H1 (cell line): ENCODE data around the gene ARID2. TPM values are rescaled to one million over a fixed set of nuclear protein-coding genes. Genes with fewer than 3 reads are reported as not detected.

ENCODE experiments used
- CTCF ChIA-PET: fragments of 300-600 bp; sonication (Branson Sonifier 250); formaldehyde crosslinking; loops from one replicate; lab custom pipeline; 2021; ENCODE audit not compliant: partially characterized antibody; lab: Charles Lee
- POLR2A ChIA-PET: fragments of 300-600 bp; sonication (Branson Sonifier 250); formaldehyde crosslinking; loops from one replicate; lab custom pipeline; 2021; ENCODE audit warnings: inconsistent platforms; ENCODE audit not compliant: partially characterized antibody; lab: Charles Lee
- DNase-seq, 2 experiments: peaks; one replicate each; pipeline versions ENCODE4 v3.0.0 to v3.0.0-alpha.2; 2010 to 2022; ENCODE audit warnings: low spot score in 2 of 2, low read depth in 1 of 2, mixed read lengths in 1 of 2
- FAIRE-seq: peaks from 2 replicates; lab custom pipeline; 2011; peaks lifted over from hg19 to GRCh38; lab: Jason Lieb, UNC
- H2AFZ ChIP-seq: 2 replicates; pipeline ENCODE4 v1.8.1; 2012; ENCODE audit warnings: low read length, inconsistent platforms
- H2AK5ac ChIP-seq: 2 replicates; pipeline ENCODE4 v1.6.1; 2013; ENCODE audit warnings: low read depth, low read length
- H2BK120ac ChIP-seq: replicated peaks from 2 replicates; pipeline ENCODE3; 2013; ENCODE audit warnings: low read depth, low read length, inconsistent platforms
- H2BK12ac ChIP-seq: 2 replicates; pipeline ENCODE4 v1.6.1; 2013; ENCODE audit warnings: low read depth, low read length
- H2BK15ac ChIP-seq: 2 replicates; pipeline ENCODE4 v1.6.1; 2013; ENCODE audit warnings: low read length
- H2BK20ac ChIP-seq: 2 replicates; pipeline ENCODE4 v1.6.1; 2013; ENCODE audit warnings: low read length
- H2BK5ac ChIP-seq: 2 replicates; pipeline ENCODE4 v1.6.1; 2013; ENCODE audit warnings: low read depth, low read length
- H3K14ac ChIP-seq: 2 replicates; pipeline ENCODE4 v1.6.1; 2013; ENCODE audit warnings: inconsistent platforms; ENCODE audit not compliant: insufficient read length
- H3K18ac ChIP-seq: 2 replicates; pipeline ENCODE4 v1.6.1; 2013; ENCODE audit warnings: low read length; ENCODE audit errors: extremely low read depth
- H3K23ac ChIP-seq: 2 replicates; pipeline ENCODE4 v1.6.1; 2013; ENCODE audit warnings: inconsistent platforms; ENCODE audit not compliant: insufficient read length
- H3K23me2 ChIP-seq: 2 replicates; pipeline ENCODE4 v1.6.1; 2013; ENCODE audit warnings: low read depth, low read length
- H3K27ac ChIP-seq: 2 replicates; pipeline ENCODE4 v1.6.1; 2011; ENCODE audit warnings: low read depth, low read length, inconsistent platforms
- H3K27me3 ChIP-seq, 4 experiments: replicated peaks in 1 of 4; 1 replicate in 1 of 4; 2 replicates in 3 of 4; pipeline versions ENCODE4 v1.6.1 to v1.8.1; 2011 to 2013; ENCODE audit warnings: low read length in 3 of 4, mild to moderate bottlenecking in 3 of 4, inconsistent platforms in 2 of 4, mixed read lengths in 2 of 4, moderate library complexity in 1 of 4; ENCODE audit not compliant: control insufficient read depth in 3 of 4, insufficient read depth in 3 of 4; ENCODE audit errors: extremely low read depth in 1 of 4
- H3K36me3 ChIP-seq, 4 experiments: 2 replicates each; pipeline versions ENCODE4 v1.6.1 to v1.8.1; 2011 to 2013; ENCODE audit warnings: mild to moderate bottlenecking in 4 of 4, low read length in 3 of 4, moderate library complexity in 2 of 4, control low read depth in 1 of 4, inconsistent platforms in 1 of 4; ENCODE audit not compliant: insufficient read depth in 4 of 4, control insufficient read depth in 2 of 4
- H3K4ac ChIP-seq: replicated peaks from 2 replicates; pipeline ENCODE3; 2013; ENCODE audit warnings: low read length, low read depth, mixed read lengths, inconsistent platforms; ENCODE audit not compliant: insufficient read length
- H3K4me1 ChIP-seq, 4 experiments: replicated peaks in 1 of 4; 1 replicate in 1 of 4; 2 replicates in 3 of 4; pipeline versions ENCODE4 v1.6.1 to v1.8.1; 2011 to 2013; ENCODE audit warnings: low read length in 3 of 4, inconsistent platforms in 2 of 4, mixed read lengths in 1 of 4; ENCODE audit not compliant: insufficient read depth in 4 of 4, control insufficient read depth in 3 of 4
- H3K4me2 ChIP-seq, 2 experiments: 2 replicates each; pipeline versions ENCODE4 v1.6.1 to v1.8.1; 2011 to 2013; ENCODE audit warnings: low read depth in 2 of 2, low read length in 2 of 2, control low read depth in 1 of 2, inconsistent platforms in 1 of 2, mild to moderate bottlenecking in 1 of 2; ENCODE audit not compliant: insufficient read depth in 1 of 2
- H3K4me3 ChIP-seq, 4 experiments: fragments of 200-600, 300-600 bp in 1 of 4; sonication (generic), shearing (Covaris generic), sonication (Bioruptor Twin) in 1 of 4; 2 replicates each; pipeline versions ENCODE4 v1.5.1 to v1.8.1; 2011 to 2016; ENCODE audit warnings: low read length in 4 of 4, low read depth in 3 of 4, control low read depth in 2 of 4, inconsistent platforms in 2 of 4, mild to moderate bottlenecking in 2 of 4, mixed read lengths in 1 of 4, moderate library complexity in 1 of 4; ENCODE audit not compliant: insufficient read depth in 2 of 4; ENCODE audit errors: extremely low read depth in 1 of 4
- H3K56ac ChIP-seq: replicated peaks from 2 replicates; pipeline ENCODE3; 2013; ENCODE audit warnings: low read depth, mild to moderate bottlenecking, mixed read lengths, low read length, inconsistent platforms; ENCODE audit not compliant: insufficient read length
- H3K79me1 ChIP-seq: 2 replicates; pipeline ENCODE4 v1.6.1; 2013; ENCODE audit warnings: low read depth, low read length, control low read depth
- H3K79me2 ChIP-seq, 2 experiments: 2 replicates each; pipeline versions ENCODE4 v1.6.1 to v1.8.1; 2012 to 2013; ENCODE audit warnings: low read length in 2 of 2, mild to moderate bottlenecking in 2 of 2, inconsistent platforms in 1 of 2; ENCODE audit not compliant: insufficient read depth in 2 of 2, control insufficient read depth in 1 of 2
- H3K9ac ChIP-seq, 4 experiments: replicated peaks in 1 of 4; 1 replicate in 1 of 4; 2 replicates in 3 of 4; pipeline versions ENCODE4 v1.6.1 to v1.8.1; 2011 to 2013; ENCODE audit warnings: low read depth in 3 of 4, low read length in 3 of 4, control low read depth in 2 of 4, mild to moderate bottlenecking in 2 of 4, moderate library complexity in 2 of 4, inconsistent platforms in 1 of 4; ENCODE audit errors: extremely low read depth in 1 of 4
- H3K9me3 ChIP-seq, 2 experiments: 2 replicates each; pipeline versions ENCODE4 v1.6.1 to v1.8.1; 2012 to 2013; ENCODE audit warnings: mild to moderate bottlenecking in 2 of 2, moderate library complexity in 2 of 2, control low read depth in 1 of 2, inconsistent platforms in 1 of 2, low read depth in 1 of 2, low read length in 1 of 2, mixed read lengths in 1 of 2; ENCODE audit not compliant: insufficient read depth in 2 of 2
- H4K20me1 ChIP-seq, 2 experiments: replicated peaks in 1 of 2; 2 replicates each; pipeline versions ENCODE3 to v1.8.1; 2011 to 2013; ENCODE audit warnings: inconsistent platforms in 2 of 2, low read length in 2 of 2, mild to moderate bottlenecking in 1 of 2; ENCODE audit not compliant: insufficient read depth in 2 of 2, control insufficient read depth in 1 of 2
- H4K5ac ChIP-seq: 2 replicates; pipeline ENCODE4 v1.6.1; 2013; ENCODE audit warnings: low read length, low read depth, mixed read lengths, inconsistent platforms; ENCODE audit not compliant: insufficient read length
- H4K8ac ChIP-seq: 2 replicates; pipeline ENCODE4 v1.8.0; 2013; ENCODE audit warnings: mild to moderate bottlenecking, moderate library complexity, low read length, inconsistent platforms; ENCODE audit not compliant: insufficient read depth; ENCODE audit errors: extremely low read depth
- H4K91ac ChIP-seq: replicated peaks from 2 replicates; pipeline ENCODE3; 2013; ENCODE audit warnings: low read length, mixed read lengths, inconsistent platforms; ENCODE audit not compliant: insufficient read length
- ASH2L ChIP-seq: fragments of 200-600, 300-600 bp; sonication (generic); IDR thresholded peaks from one replicate; pipeline ENCODE4 v1.7.1; 2017; ENCODE audit warnings: low read length
- CHD1 ChIP-seq: IDR thresholded peaks from 2 replicates; pipeline ENCODE4 v1.6.1; 2012; ENCODE audit warnings: low read depth, low read length, improper control_type of control experiment
- CREB1 ChIP-seq: IDR thresholded peaks from 2 replicates; pipeline ENCODE4 v1.6.1; 2012; ENCODE audit warnings: inconsistent platforms
- EZH2 ChIP-seq: fragments of 200-600 bp; sonication (generic); IDR thresholded peaks from 2 replicates; pipeline ENCODE4 v1.7.1; 2012; ENCODE audit warnings: low read depth, mild to moderate bottlenecking, moderate library complexity, low read length, inconsistent platforms; ENCODE audit not compliant: severe bottlenecking
- GTF2F1 ChIP-seq: IDR thresholded peaks from 2 replicates; pipeline ENCODE4 v1.6.1; 2012; ENCODE audit warnings: low read depth, low read length, improper control_type of control experiment, borderline replicate concordance
- HDAC6 ChIP-seq: IDR thresholded peaks from one replicate; pipeline ENCODE4 v1.7.1; 2012; ENCODE audit warnings: low read depth, mild to moderate bottlenecking, inconsistent platforms, low read length, moderate library complexity
- KDM5A ChIP-seq: fragments of 200-600 bp; IDR thresholded peaks from 2 replicates; pipeline ENCODE4 v1.7.1; 2012; ENCODE audit warnings: mild to moderate bottlenecking, low read length, inconsistent platforms, mixed read lengths
- NRF1 ChIP-seq: IDR thresholded peaks from 2 replicates; pipeline ENCODE4 v1.6.1; 2011; ENCODE audit warnings: mild to moderate bottlenecking, low read depth, low read length, improper control_type of control experiment
- POLR2A ChIP-seq, 2 experiments: IDR thresholded peaks; 1 replicate in 1 of 2; 2 replicates in 1 of 2; pipeline ENCODE4 v1.6.1; 2011; ENCODE audit warnings: low read depth in 2 of 2, low read length in 2 of 2, mild to moderate bottlenecking in 2 of 2; ENCODE audit errors: control extremely low read depth in 1 of 2
- SIRT6 ChIP-seq: IDR thresholded peaks from one replicate; pipeline ENCODE4 v1.7.1; 2012; ENCODE audit warnings: low read length, inconsistent platforms
- SP2 ChIP-seq: IDR thresholded peaks from 2 replicates; pipeline ENCODE4 v1.6.1; 2012; ENCODE audit warnings: mild to moderate bottlenecking, low read length, inconsistent platforms
- SP4 ChIP-seq: IDR thresholded peaks from 2 replicates; pipeline ENCODE4 v1.6.1; 2012; ENCODE audit warnings: low read length, inconsistent platforms
- TAF1 ChIP-seq: IDR thresholded peaks from 2 replicates; pipeline ENCODE4 v1.6.1; 2011; ENCODE audit warnings: mild to moderate bottlenecking, low read depth, low read length
- TCF12 ChIP-seq: IDR thresholded peaks from 2 replicates; pipeline ENCODE4 v1.6.1; 2011; ENCODE audit warnings: low read depth, mild to moderate bottlenecking, low read length
- YY1 ChIP-seq: IDR thresholded peaks from 2 replicates; pipeline ENCODE4 v1.6.1; 2011; ENCODE audit warnings: low read depth, mild to moderate bottlenecking, low read length
- ZNF274 ChIP-seq: IDR thresholded peaks from 2 replicates; pipeline ENCODE4 v1.7.0; 2012; ENCODE audit warnings: low read length, borderline replicate concordance; ENCODE audit errors: extremely low read depth
- WGBS, 2 experiments: shearing (Covaris generic) in 1 of 2; methylation state at CpG; one replicate each; pipeline versions ENCODE4 v1.1.6 to v1.1.7; 2013 to 2015; ENCODE audit warnings: low lambda C conversion rate in 2 of 2, mixed read lengths in 2 of 2, inconsistent platforms in 1 of 2, low coverage in 1 of 2, missing lambda C conversion rate in 1 of 2; ENCODE audit not compliant: insufficient replicate concordance in 2 of 2, insufficient coverage in 1 of 2, insufficient read length in 1 of 2; ENCODE audit errors: extremely low coverage in 1 of 2, missing lambda C conversion rate in 1 of 2; 5-methylcytosine and 5-hydroxymethylcytosine counted together
- polyA plus RNA-seq, 7 experiments: library from polyadenylated mRNA; depleted of rRNA in 3 of 7; stranded (reverse) in 5 of 7; unstranded in 2 of 7; fragments of >200 nt in 5 of 7; fragments of 200-250 nt in 2 of 7; gene quantifications; 1 replicate in 5 of 7; 2 replicates in 1 of 7; 4 replicates in 1 of 7; pipeline versions ENCODE4 v1.2.1 to v1.2.3, GENCODE V29; 2011 to 2013; ENCODE audit warnings: missing spikeins in 2 of 7, mixed read lengths in 2 of 7
- total RNA-seq: library from RNA; stranded (reverse); fragmentation: NEBNext Ultra II Directional; extraction: Animal tissue kit (Norgen Biotek cat#: 25700); gene quantifications from 2 replicates; pipeline ENCODE4 v1.2.1, GENCODE V29; 2021
- TF ChIP-seq, protein P1 (sequence below): IDR thresholded peaks from 2 replicates; pipeline ENCODE4 v1.6.1; 2012; ENCODE audit warnings: inconsistent platforms

The ARID2 gene
- total and polyA plus RNA-seq, 2 of the 8 experiments (the other 6 are each of a cell fraction or from before 2014, with no cell fraction given): 32.0 to 45.2 TPM

DNA sequence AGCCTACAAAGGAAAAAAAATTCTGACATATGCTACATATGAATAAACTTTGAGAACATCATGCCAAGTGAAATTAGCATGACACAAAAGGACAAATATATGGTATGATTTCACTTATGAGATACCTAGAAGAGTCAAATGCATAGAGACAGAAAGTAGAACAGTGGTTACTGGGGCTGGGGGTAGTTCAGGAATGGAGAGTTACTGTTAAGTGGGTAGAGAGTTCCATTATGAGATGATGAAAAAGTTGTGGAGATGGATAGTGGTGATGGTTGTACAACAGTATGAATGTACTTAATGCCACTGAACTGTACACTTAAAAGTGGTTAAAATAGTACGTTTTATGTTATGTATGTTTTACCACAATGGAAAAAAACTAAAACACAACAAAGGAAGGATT is 168.6 kb downstream of the ARID2 start:
- POLR2A ChIA-PET: no interaction called here
- peaks cover 5 to 41% (median 20%) of the 10 kb centered on the region in 4 experiments; a peak in 7 of 8 replicates for H3K36me3 ChIP-seq
- no peak overlapping the region for H2BK20ac ChIP-seq
- TF ChIP-seq POLR2A (IDR thresholded peaks at IDR 0.05; ENCODE audit: control extremely low read depth in 1 of 2, low read depth in 2 of 2, low read length in 2 of 2) (no peak), GTF2F1 (no peak), SP2 (no peak), SIRT6 (no peak), EZH2 (no peak), TAF1 (no peak), ASH2L (no peak), KDM5A (no peak), YY1 (no peak), TCF12 (no peak), CHD1 (no peak), ZNF274 (no peak), CREB1 (no peak), NRF1 (no peak), HDAC6 (no peak), SP4 (no peak)
- TF ChIP-seq, protein P1, sequence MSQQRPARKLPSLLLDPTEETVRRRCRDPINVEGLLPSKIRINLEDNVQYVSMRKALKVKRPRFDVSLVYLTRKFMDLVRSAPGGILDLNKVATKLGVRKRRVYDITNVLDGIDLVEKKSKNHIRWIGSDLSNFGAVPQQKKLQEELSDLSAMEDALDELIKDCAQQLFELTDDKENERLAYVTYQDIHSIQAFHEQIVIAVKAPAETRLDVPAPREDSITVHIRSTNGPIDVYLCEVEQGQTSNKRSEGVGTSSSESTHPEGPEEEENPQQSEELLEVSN: no peak

More for the DNA sequence above, 168.6 kb downstream of the ARID2 start:
- Histone ChIP-seq H3K23me2 (no peaks in the 10 kb centered on the region), H3K27ac (no peak overlapping the region), H4K20me1 (no peaks in the 10 kb centered on the region), H3K23ac (no peak overlapping the region), H2BK12ac (no peak overlapping the region), H3K9ac (no peak overlapping the region), H3K4ac (no peak overlapping the region), H3K4me1 (no peaks in the 10 kb centered on the region), H3K79me1 (no peaks in the 10 kb centered on the region), H4K91ac (no peak overlapping the region), H3K27me3 (no peaks in the 10 kb centered on the region), H3K4me2 (no peak overlapping the region), H4K5ac (no peak overlapping the region), H3K14ac (no peak overlapping the region), H2BK5ac (no peak overlapping the region), H3K4me3 (no peak overlapping the region), H3K9me3 (no peaks in the 10 kb centered on the region), H3K79me2 (no peaks in the 10 kb centered on the region), H3K56ac (no peak overlapping the region), H2BK15ac (no peak overlapping the region), H3K18ac (no peak overlapping the region), H2AK5ac (no peak overlapping the region), H4K8ac (no peak overlapping the region), H2AFZ (no peak overlapping the region), H2BK120ac (no peak overlapping the region)
- FAIRE-seq (no peak), DNase-seq (no peak)
- 94% methylated on average over 1 of the region's 1 CpG; no CpG with 5 or more reads in 1 of the 2 experiments for WGBS, 2 experiments
- CTCF ChIA-PET: no interaction called here
